Skeletal muscle tissue (tissue), 4 donors: Measurements from ENCODE around the gene GPR15. TPM values are rescaled to one million over a fixed set of nuclear protein-coding genes. Genes with fewer than 3 reads are reported as not detected.

Source experiments
- H3K27ac ChIP-seq: one replicate; pipeline ENCODE4 v1.7.0; 2013; ENCODE audit warnings: mild to moderate bottlenecking, low read depth, low read length, inconsistent platforms
- H3K27me3 ChIP-seq, 3 donors: one replicate each; pipeline ENCODE4 v1.7.0; 2013; ENCODE audit warnings: low read length in 3 of 3; ENCODE audit not compliant: control insufficient read depth in 3 of 3, insufficient read depth in 3 of 3
- H3K36me3 ChIP-seq, 3 donors: one replicate each; pipeline ENCODE4 v1.7.0; 2013; ENCODE audit warnings: low read length in 3 of 3; ENCODE audit not compliant: control insufficient read depth in 3 of 3, insufficient read depth in 3 of 3
- H3K4me1 ChIP-seq, 3 donors: one replicate each; pipeline ENCODE4 v1.7.0; 2013; ENCODE audit warnings: low read length in 3 of 3, mild to moderate bottlenecking in 3 of 3; ENCODE audit not compliant: control insufficient read depth in 3 of 3, insufficient read depth in 3 of 3
- H3K4me3 ChIP-seq, 3 donors: one replicate each; pipeline ENCODE4 v1.7.0; 2013; ENCODE audit warnings: low read length in 3 of 3
- H3K9ac ChIP-seq, 3 donors: one replicate each; pipeline ENCODE4 v1.7.0; 2013; ENCODE audit warnings: low read length in 3 of 3, mild to moderate bottlenecking in 3 of 3, moderate library complexity in 2 of 3, low read depth in 1 of 3
- H3K9me3 ChIP-seq, 3 donors: one replicate each; pipeline ENCODE4 v1.7.0; 2013; ENCODE audit warnings: low read length in 3 of 3; ENCODE audit not compliant: control insufficient read depth in 3 of 3
- total RNA-seq: library from RNA; depleted of rRNA; stranded (reverse); fragments of >200 nt; gene quantifications from one replicate; pipeline ENCODE4 v1.2.3, GENCODE V29; 2014
- donor health status: Osteomylitis.

GPR15 gene
- total RNA-seq, 1 donor from 2014 or later: not detected

GRCh38 chr3:98529856-98530459 lies 1.8 kb upstream of the GPR15 start:
- Histone ChIP-seq H3K36me3 (no peaks in the 10 kb centered on the region), H3K4me1 (no peaks in the 10 kb centered on the region), H3K27me3 (no peaks in the 10 kb centered on the region), H3K9ac (no peak overlapping the region), H3K9me3 (no peaks in the 10 kb centered on the region), H3K4me3 (no peak overlapping the region), H3K27ac (no peak overlapping the region)

DNA sequence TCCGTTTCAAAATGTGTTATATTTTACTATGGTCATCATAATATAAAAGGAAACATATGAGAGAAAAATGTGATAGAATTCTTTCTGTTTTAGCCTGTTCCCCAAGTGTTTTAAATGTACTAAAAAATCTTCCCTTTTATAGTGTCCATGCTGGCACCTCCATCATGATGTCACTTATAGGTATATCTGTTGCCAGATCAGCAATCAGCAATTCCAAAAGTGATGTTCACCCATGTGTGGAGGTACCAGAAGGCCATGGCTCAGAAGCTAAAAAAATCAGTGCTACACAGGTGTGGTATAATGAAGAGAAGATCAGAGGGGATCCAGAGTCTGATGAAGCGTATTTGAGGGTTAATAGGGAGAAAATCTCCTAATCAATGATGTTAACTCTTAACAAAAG lies 1.1 kb upstream of the GPR15 start:
- Histone ChIP-seq H3K4me1 (no peaks in the 10 kb centered on the region), H3K27ac (no peak overlapping the region), H3K36me3 (no peaks in the 10 kb centered on the region), H3K27me3 (no peaks in the 10 kb centered on the region), H3K4me3 (no peak overlapping the region), H3K9ac (no peak overlapping the region), H3K9me3 (no peaks in the 10 kb centered on the region)

GRCh38 chr3:98532275-98532637 lies 478 bp downstream of the GPR15 start:
- Histone ChIP-seq H3K27ac (no peak overlapping the region), H3K4me3 (no peak overlapping the region), H3K27me3 (no peaks in the 10 kb centered on the region), H3K9ac (no peak overlapping the region), H3K36me3 (no peaks in the 10 kb centered on the region), H3K9me3 (no peaks in the 10 kb centered on the region), H3K4me1 (no peaks in the 10 kb centered on the region)

DNA sequence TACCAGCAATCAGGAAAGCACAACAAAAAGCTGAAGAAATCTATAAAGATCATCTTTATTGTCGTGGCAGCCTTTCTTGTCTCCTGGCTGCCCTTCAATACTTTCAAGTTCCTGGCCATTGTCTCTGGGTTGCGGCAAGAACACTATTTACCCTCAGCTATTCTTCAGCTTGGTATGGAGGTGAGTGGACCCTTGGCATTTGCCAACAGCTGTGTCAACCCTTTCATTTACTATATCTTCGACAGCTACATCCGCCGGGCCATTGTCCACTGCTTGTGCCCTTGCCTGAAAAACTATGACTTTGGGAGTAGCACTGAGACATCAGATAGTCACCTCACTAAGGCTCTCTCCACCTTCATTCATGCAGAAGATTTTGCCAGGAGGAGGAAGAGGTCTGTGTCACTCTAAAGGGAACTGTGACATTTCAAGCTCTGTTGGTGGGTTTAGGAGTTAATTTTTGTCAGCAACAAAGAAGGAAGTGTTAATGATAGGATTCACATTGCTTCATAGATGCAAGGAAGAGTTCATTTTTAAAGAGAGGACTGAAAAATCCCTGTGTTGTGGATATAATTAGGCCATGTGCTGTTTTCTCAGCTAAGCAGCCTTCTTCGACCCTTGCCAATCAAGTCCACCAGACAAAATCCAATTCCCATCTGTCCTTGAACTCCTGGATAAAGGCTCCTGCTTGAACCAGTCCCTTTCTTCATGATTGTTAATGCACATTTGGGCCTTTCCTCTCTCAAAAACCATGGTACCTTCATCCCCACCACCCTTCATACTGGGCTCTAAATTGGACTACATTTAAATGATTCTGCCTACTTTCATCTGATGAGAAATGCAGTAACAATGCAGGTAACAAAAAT lies 1.2 kb downstream of the GPR15 start:
- Histone ChIP-seq H3K4me3 (no peak overlapping the region), H3K27me3 (no peaks in the 10 kb centered on the region), H3K9ac (no peak overlapping the region), H3K9me3 (no peaks in the 10 kb centered on the region), H3K27ac (no peak overlapping the region), H3K4me1 (no peaks in the 10 kb centered on the region), H3K36me3 (no peaks in the 10 kb centered on the region)

GRCh38 chr3:98534168-98534567 lies 2.4 kb downstream of the GPR15 start:
- H3K9ac ChIP-seq: no peak overlapping the region
- no peaks in the 10 kb centered on the region for H3K36me3 ChIP-seq
- no peak overlapping the region for H3K4me3 ChIP-seq
- no peak overlapping the region for H3K27ac ChIP-seq
- no peaks in the 10 kb centered on the region for H3K4me1 ChIP-seq
- H3K27me3 ChIP-seq: no peaks in the 10 kb centered on the region
- no peaks in the 10 kb centered on the region for H3K9me3 ChIP-seq

GRCh38 chr3:98534734-98535133 lies 3.0 kb downstream of the GPR15 start:
- Histone ChIP-seq H3K36me3 (no peaks in the 10 kb centered on the region), H3K9ac (no peak overlapping the region), H3K27ac (no peak overlapping the region), H3K27me3 (no peaks in the 10 kb centered on the region), H3K9me3 (no peaks in the 10 kb centered on the region), H3K4me3 (no peak overlapping the region), H3K4me1 (no peaks in the 10 kb centered on the region)

DNA sequence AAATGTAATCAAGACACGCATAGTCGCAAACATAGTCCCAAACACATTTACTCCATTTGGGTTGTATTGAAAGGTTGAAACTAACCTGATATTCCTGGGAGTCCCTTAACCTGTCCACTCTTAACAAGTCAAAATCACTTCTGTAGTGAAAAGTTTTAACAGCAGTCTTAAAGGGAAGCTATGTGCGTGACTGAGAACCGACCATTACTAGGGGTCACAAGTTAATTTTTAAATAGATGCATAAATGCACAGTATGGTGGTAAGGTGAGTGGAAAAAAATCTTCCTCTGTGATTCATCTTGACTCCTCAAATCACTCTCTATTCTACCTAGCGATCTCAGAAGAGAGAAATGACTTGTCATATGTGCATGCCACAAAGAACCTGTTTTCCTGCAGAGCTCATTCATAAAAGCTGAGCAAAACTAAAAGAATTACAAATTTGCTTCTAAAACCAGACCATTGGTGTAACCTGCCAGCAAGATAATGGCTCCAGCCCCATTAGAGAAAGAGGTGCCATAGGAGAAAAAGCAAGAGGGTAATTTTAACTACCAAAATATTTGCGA lies 4.8 kb downstream of the GPR15 start:
- H3K27ac ChIP-seq: no peak overlapping the region
- H3K36me3 ChIP-seq: no peaks in the 10 kb centered on the region
- no peaks in the 10 kb centered on the region for H3K9me3 ChIP-seq
- no peak overlapping the region for H3K9ac ChIP-seq
- no peaks in the 10 kb centered on the region for H3K27me3 ChIP-seq
- no peak overlapping the region for H3K4me3 ChIP-seq
- no peaks in the 10 kb centered on the region for H3K4me1 ChIP-seq

GRCh38 chr3:98540346-98540745 lies 8.6 kb downstream of the GPR15 start:
- H3K27ac ChIP-seq: no peak overlapping the region
- no peak overlapping the region for H3K9ac ChIP-seq
- no peaks in the 10 kb centered on the region for H3K36me3 ChIP-seq
- H3K4me3 ChIP-seq: no peak overlapping the region
- H3K4me1 ChIP-seq: no peaks in the 10 kb centered on the region
- H3K27me3 ChIP-seq: no peaks in the 10 kb centered on the region
- H3K9me3 ChIP-seq: no peaks in the 10 kb centered on the region

GRCh38 chr3:98541695-98542094 lies 9.9 kb downstream of the GPR15 start:
- H3K27ac ChIP-seq: no peak overlapping the region
- no peaks in the 10 kb centered on the region for H3K27me3 ChIP-seq
- H3K9me3 ChIP-seq: no peaks in the 10 kb centered on the region
- H3K4me1 ChIP-seq: no peaks in the 10 kb centered on the region
- no peak overlapping the region for H3K4me3 ChIP-seq
- H3K36me3 ChIP-seq: no peaks in the 10 kb centered on the region
- no peak overlapping the region for H3K9ac ChIP-seq

- H3K36me3 ChIP-seq: no peaks in the 10 kb centered on the region
- no peak overlapping the region for H3K27ac ChIP-seq
- H3K9me3 ChIP-seq: no peaks in the 10 kb centered on the region
- H3K27me3 ChIP-seq: no peaks in the 10 kb centered on the region
- H3K4me1 ChIP-seq: no peaks in the 10 kb centered on the region
- H3K4me3 ChIP-seq: no peak overlapping the region
- H3K9ac ChIP-seq: no peak overlapping the region
These were observed 10.8 kb downstream of the GPR15 start for GRCh38 chr3:98542623-98543022.
